Mesenteric fat pad (tissue), 1 donor: Measurements from ENCODE around the gene SMTNL1. TPM values are rescaled to one million over a fixed set of nuclear protein-coding genes. Genes with fewer than 3 reads are reported as not detected.

Experiments used
- DNase-seq: peaks from one replicate; pipeline ENCODE4 v3.0.0-alpha.2; 2020; ENCODE audit warnings: low spot score
- total RNA-seq: library from RNA; stranded (reverse); fragmentation: NEBNext Ultra II Directional; extraction: Animal tissue kit (Norgen Biotek cat#: 25700); gene quantifications from one replicate; pipeline ENCODE4 v1.2.1, GENCODE V29; 2021
- donor health status: DM: yes; HTN: yes; CAD: no.

The SMTNL1 gene
- total RNA-seq, 1 donor from 2014 or later, result not detected

DNA sequence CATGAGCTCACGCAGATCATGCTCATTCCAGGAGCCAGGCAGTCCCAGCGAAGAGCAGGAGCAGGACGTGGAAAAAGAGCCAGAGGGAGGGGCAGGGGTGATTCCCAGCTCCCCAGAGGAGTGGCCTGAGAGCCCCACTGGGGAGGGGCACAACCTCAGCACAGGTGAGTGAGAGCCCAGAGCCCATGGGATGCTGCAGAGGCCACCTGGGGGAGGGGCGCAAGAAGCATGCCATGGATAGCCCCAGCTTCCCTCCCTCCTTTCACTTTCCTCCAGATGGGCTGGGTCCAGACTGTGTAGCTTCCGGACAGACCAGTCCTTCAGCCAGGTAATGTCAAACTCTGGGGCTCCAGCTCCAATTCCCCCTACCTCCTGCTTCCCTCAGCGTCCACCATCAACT is 6.2 kb downstream of the SMTNL1 start:
- no peak for DNase-seq

DNA sequence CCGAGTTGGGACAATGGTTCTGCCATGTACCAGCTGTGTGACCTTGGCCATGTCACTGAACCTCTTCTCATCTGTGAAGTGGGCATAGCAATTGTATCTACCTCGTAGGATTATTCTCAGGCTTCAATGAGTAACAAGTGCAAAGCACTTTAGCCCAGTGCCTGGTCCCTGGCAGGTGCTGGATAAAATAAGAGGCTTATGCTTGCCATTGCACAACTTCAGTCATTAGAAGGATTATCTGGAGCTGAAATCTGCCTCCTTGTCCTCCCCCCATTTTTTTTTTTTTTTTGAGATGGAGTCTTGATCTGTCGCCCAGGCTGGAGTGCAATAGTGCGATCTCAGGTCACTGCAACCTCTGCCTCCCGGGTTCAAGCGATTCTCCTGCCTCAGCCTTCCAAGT is 7.2 kb downstream of the SMTNL1 start:
- no peak for DNase-seq

DNA sequence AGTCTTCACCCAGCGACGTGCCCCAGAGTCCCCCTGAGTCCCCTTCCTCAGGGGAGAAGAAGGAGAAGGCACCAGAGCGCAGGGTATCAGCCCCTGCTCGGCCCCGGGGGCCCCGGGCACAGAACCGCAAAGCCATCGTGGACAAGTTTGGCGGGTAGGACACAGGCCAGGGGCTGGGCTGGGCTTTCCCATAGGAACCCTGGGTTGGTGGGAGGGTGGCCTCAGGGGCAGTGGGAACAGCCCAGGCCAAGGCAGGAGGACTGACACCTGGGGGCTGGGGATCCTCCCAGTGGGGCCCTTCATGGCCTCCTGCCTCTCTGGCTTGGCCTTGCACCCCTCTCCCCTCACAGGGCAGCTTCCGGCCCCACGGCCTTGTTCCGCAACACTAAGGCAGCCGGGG is 8.5 kb downstream of the SMTNL1 start:
- no peak for DNase-seq

DNA sequence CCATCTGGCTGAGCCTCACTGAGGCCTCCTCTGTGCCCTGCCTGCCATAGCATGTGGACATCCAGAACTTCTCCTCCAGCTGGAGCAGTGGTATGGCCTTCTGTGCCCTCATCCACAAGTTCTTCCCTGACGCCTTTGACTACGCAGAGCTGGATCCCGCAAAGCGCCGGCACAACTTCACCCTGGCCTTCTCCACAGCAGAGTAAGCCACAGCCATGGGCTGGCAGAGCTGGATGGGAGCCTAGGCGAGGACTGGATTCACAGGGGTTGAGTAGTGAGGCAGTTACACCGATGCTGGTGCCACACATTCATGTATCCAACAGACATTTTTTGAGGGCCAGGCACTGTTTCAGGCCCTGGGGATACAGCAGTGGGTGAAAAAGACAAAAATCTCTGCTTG is 9.1 kb downstream of the SMTNL1 start:
- no peak for DNase-seq

DNA sequence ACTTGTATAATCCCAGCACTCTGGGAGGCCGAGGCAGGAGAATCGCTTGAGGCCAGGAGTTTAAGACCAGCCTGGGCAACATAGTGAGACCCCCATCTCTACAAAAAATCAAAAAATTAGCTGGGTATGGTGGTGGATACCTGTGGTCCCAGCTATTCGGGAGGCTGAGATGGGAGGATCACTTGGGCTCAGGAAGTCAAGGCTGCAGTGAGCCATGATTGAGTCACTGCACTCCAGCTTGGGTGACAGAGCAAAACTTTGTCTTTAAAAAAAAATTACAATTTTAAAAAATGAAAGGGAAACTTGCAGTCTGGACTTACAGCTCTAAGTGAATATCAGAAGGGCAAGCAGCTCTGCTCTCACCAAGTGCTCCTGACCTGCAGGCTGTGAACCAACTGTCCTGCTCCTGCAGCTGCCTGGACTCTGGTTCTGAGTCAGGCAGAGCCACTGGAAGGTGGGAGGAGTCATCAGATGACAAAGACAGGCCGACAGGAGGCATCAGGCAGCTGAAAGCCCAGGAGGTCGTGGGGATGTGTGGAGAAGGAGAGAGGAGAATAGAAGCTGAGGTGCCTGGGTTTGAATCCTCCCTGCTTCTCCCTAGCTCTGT is 9.6 kb downstream of the SMTNL1 start:
- no peak for DNase-seq

DNA sequence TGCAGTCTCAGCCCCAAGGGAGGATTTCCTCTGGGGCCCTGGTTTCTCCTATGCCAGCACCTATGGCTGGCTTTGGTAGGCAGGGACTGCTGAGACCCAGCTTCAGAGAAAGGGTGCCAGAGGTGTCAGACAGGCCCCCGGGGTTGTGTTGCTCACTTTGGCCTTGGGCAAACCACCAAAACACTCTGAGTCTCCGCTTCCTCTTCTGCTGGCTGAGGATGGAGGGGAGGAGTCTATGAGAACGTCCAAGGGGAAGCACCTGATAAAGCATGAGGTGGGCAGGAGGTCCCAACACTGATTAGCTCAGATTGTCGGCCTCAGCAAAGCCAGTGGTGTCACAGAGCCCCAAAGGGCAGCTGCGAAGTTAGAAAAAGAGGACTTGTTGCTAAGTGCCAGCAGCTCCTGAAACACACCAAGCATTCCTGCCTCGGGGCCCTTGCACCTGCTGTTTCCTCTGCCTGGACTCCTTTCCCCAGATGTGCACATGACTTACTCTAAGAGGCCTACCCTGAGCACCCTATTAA is 10.5 kb downstream of the SMTNL1 start:
- DNase-seq, result no peak

DNA sequence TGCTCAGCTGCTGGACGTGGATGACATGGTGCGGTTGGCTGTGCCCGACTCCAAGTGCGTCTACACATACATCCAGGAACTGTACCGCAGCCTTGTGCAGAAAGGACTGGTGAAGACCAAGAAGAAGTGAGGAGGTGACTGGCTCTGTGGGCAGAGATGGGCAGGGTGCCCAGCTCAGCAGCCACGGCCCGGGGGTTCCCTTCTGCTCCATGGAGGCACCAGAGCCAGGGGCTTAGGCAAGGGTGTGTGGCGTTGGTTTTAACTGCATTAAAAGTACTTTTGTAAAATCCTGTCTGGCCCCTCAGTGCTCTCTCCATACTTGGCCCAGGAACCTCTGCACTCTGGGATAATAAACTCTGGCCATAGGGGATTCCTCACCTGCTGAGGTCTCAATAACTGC is 12.6 kb downstream of the SMTNL1 start:
- DNase-seq, result no peak

DNA sequence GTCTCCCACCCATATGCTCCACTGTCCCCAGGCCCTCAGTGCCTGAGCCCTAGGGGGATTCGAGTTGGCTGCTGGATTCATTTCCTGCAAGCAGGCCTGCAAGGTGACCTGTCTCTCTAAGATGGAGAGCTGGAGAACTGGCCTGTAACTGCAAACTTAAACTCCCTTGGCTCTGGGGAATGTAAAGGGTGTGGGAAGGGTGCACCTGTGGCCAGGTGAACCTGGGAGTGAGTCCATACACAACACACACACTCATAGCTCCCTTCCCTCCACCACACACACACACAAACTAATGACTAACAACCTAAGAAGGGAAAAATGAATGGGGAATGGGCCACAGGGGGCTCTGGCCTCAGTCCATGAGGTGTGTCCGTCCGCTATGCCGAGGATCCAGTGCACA is 14.5 kb downstream of the SMTNL1 start:
- DNase-seq, result no peak

DNA sequence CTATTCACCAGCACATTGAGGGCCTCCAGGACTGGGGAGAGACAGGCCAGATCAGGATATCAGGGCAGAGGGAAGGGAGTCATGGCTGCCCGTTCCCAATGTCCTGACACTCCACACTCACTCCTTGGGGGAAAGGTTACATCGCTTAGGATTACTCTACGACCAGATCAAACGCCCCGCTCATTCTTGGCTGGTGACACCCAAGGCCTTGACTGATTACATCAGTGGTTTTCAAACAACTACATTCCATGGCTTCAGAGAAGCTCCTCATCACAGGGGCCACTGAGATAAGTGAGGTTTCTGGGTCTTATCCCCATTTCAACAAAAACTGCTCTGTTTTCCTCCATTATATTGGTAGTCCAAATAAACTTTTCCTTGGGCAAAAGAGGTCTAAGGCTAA is 15.1 kb downstream of the SMTNL1 start:
- DNase-seq, result no peak

DNA sequence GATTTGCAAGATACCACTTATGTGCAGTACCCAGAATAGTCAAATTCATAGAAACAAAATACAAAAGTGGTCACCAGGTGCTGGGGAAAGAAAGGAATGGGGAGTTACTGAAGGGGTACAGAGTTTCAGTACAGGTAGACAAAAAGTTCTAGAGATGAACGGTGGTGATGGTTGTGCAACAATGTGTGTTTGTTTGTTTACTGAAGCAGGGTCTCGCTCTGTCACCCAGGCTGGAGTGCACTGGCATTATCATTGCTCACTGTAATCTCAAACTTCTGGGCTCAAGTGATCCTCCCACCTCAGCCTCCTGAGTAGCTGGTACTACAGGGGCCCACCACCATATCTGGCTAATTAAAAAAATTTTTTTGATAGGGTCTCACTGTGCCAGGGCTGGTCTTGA is 18.0 kb downstream of the SMTNL1 start:
- no peak for DNase-seq

DNA sequence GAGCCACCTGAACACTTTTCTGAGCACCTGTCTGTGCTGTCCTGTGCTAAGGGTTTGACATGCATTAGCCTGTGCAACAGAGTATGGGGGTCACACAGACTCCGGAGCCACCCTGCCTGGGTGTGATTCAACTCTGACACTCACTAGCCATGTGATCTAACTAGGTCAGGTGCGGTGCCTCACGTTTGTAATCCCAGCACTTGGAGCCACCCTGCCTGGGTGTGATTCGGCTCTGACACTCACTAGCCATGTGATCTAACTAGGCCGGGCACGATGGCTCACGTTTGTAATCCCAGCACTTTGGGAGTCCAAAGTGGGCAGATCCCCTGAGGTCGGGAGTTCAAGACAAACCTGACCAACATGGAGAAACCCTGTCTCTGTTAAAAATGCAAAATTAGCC is 18.6 kb downstream of the SMTNL1 start:
- no peak for DNase-seq

DNA sequence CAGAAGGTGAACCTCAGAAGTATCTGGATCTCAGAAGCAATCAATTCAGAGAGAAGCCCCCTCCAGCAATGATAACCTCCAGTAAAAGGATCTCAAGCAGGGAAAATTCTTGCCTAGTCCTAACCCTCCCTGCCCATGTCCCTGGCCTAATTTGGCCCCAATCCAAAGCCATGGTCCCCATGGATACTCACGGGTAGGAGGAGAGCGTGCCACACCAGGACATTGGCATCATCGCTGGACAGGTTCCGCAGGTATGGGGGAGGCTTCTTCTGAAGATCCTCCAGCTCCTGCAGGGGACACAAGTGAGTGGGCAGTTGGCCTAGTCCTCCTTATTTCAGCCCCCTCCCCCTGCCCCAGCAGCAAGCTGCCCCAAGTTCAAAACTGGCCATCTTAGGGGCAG is 22.8 kb downstream of the SMTNL1 start:
- no peak for DNase-seq

DNA sequence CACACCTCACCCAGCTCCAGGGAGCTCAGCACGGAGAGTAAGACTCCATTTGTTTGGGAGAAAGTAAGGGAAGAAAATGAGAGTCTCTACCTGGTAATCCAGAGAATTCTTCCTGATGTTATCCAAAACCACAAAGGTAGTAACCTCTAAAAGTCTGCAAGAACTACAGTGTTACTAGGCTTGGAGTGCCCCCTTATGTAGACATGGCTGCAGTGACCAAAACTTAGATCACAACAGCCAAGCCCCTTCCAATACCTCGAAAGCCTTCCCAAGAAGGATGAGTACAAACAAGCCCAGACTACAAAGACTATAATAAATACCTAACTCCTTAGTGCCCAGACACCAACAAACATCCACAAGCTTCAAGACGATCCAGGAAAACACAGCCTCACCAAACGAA is 25.2 kb downstream of the SMTNL1 start:
- DNase-seq, result no peak

DNA sequence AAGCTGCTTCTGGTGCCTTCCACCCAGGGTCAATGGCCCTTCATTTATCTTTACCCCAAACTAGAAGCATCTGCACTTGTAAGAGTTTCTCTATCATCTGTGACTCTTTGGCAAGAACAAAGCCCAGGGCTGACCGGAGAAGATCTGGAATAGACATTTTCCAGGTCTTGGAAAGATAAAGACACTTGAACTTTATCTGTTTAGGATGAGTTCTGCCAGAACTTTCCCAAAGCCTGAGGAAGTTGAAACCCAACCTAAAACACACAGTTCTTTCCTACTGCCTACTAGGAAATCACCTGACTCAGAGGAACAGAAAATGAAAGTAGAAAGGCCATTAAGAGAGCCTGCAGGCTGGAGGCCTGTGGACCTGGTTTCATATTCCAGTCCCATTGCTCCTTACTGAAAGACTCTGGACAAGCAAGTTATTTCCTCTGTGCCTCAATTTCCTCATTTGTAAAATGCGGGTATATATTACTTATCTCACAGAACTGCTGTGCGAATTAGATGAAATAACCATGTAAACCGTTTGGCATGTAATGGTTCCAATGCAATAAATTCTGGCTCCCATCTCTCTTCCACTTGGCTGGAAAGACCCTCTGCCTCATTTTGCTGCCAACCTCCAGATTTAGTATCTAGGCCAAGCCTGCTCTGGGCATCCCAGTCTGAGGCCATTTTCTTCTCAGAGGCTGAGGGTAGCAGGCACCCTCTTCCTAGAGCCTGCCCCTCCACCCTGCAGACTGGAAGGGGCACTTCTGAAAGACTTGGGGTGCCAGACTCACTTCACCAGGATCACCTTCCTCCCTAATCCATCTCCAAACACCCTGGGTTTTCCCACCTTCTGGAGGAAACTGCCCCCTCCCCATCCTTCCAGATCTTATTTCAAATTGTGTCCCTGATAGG is 28.9 kb downstream of the SMTNL1 start:
- DNase-seq, result no peak

DNA sequence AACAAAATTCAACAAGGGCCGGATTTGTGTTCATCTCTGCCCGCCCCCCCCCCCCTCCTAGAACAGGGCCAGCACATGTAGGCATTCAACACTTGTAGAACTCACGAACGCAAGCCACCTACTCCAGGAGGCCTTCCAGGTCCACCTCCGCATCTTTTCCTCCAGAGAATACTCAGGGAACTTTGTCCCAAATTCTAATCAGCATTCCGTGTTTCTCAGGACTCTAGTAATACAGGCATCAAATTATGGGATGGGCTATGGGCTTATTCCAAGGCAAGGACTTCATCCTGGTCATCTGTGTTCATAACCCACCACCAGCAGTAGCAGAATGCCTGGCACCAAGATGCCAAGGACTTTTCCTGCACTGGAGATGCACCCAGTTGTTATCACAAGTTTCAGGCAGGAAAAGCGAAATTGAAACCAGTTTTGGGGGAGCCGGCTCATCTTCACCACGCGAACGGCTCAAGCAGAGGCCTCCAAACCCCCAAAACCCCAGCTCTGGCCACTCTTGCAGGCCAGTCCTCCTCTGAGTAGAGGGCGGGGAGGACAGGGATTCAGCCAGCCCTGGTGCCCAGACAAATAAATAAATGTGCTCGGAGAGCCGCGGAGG is 29.6 kb downstream of the SMTNL1 start:
- no peak for DNase-seq

DNA sequence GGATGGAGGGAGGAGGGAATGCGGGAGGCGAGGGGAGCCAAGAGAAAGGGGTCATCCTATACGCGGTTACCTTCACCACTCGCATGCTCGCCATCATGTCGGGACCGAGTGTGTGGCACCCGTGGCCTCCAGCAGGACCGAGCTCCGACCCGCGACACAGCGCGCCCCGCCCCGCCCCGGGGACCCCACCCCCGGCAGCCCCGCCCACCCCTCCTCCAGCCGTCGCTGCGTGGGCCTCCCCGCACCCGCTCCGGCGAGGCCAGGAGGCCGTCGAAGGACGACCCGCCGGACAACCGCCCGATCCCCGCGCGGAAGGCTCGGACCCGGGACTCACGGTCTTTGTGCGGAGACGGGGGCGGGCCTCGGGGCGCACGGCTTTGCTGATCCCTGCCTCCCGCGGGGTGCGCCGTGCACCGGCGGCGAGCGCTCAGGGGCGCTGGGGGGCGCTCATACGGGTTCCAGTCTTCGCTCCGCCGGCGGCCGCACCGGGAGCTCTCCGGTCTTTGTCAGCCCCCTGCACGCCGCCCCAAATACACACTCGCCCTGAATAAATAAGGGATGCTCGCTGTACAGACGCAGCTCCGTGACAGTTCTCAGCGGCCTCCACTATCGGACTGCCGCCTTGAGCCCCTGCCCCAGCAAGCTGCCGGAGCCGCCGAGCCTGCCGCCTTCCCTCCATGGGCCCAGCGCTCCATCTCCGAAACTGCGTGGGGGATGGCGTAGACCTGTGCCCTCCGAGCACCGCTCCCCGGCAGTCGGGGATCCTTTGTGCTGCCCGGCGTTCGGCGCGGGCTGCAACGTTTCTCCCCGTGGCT is 30.3 kb downstream of the SMTNL1 start, which contains the start of gene UBE2L6:
TSS of gene UBE2L6 (minus strand) at position 158 of the 815 bp plus-strand sequence. CDS start at position 97, 61 bp downstream.
- peak; percentile 94 for DNase-seq

DNA sequence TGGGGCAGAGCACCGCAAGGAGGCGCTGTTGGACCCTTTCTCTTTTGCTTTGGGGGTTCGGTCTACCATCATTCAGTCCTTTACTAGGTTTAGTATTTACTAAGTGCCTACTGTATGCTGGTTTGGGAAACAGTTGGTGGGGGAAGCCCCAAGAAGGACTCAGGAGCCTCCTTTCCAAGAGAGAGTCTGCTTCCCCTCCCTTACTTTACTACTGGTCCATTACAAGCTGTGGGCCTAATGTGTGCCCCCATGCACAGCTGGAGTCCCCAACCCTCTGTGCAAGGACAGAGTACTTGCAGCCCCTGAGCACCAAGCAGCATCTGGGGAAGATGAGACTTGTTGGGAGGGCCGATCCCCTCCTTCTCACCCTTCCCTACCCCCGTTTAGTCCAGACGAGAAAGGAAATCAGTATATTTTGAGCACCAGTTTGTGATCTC is 31.0 kb downstream of the SMTNL1 start:
- no peak for DNase-seq

DNA sequence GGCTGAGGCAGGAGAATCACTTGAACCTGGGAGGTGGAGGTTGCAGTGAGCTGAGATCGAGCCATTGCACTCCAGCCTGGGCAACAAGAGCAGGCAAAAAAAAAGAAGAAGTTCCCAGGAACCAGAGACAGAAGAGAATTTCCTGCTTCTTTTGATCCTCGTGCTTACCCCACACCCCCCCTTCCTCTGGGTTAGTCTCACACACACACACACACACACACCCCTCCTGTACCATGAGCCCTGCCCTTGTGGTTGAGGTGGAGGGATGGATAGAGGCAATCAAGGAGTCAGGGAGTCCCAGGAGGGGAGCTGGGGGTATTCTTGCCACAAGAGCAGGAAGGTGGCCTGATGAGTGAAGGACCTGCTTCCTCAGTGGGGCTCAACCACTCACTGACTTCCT is 34.2 kb downstream of the SMTNL1 start:
- DNase-seq, result no peak

DNA sequence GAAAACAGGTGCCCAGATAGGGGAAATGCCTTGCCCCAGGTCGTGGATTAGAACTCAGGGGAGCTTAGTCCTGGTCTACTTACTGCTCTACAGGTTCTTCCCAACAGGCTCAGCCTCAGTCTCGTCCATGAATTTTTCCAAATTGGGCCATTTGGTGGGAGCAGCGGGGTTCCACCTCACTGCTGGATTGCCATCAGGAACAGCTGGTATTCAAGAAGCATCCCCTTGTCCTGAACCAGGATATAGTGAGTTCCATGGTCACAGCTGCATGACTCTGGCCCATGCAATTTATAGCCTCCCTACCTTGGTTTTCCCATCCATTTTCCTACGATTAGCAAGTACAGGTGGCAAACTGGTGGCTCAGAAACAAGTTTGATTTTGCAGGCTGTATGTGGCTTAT is 36.7 kb downstream of the SMTNL1 start:
- no peak for DNase-seq

DNA sequence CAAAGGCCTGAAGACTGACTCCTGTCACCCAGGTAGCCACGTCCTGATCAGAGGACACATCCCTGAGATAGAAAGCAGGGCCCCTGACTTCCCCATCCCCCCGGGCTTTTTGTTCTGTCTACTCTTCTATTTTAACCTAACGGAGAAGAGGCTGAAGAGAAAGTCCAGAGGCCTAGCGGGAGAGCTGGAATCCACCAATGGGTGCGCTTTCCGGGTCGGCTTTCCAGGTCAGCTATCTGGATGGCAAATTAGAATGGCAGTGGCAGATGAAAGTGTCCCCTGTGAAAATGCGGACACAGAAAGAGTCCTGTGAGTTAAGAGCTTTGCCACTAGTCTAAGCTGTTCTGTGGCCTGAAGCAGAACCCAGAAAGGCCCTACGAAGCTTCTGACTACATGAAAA is 46.9 kb downstream of the SMTNL1 start:
- DNase-seq, result no peak

DNA sequence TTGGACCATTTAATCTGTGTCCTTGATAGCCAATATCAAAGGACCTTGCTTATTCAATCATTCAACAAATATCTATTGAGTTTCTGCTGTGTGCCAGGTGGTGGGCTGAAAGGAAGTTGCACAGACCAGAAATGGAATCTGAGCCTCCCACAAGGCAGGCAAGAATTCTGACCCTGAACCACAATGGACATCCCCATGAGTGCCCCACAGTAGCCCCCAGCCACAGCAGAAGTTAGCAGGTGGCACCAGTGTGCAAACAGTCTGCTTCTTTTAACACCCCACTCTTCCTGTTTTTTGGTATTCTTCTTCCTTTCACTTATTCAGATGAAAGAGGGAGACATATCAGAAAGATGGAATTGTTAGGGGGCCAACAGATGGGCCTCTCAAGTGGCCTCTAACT is 47.9 kb downstream of the SMTNL1 start:
- no peak for DNase-seq
